HCEC 1CT (cell line): Measurements from ENCODE around the gene SSBP4.
"Not testable (repeated sequence)": the region's sequence is repeated elsewhere in the genome, so short reads cannot be mapped to it uniquely, and the experiment has no call there.

ENCODE experiments used
- DNase-seq: peaks from one replicate; pipeline ENCODE4 v3.0.0-alpha.2; 2017

Gene SSBP4

GRCh38 chr19:18419195-18419698, at the start of gene SSBP4:
Gene SSBP4, plus strand, starts transcription at chr19:18419398. Its CDS starts 251 bp downstream, at chr19:18419649.
- peak; percentile 77 for DNase-seq

DNA sequence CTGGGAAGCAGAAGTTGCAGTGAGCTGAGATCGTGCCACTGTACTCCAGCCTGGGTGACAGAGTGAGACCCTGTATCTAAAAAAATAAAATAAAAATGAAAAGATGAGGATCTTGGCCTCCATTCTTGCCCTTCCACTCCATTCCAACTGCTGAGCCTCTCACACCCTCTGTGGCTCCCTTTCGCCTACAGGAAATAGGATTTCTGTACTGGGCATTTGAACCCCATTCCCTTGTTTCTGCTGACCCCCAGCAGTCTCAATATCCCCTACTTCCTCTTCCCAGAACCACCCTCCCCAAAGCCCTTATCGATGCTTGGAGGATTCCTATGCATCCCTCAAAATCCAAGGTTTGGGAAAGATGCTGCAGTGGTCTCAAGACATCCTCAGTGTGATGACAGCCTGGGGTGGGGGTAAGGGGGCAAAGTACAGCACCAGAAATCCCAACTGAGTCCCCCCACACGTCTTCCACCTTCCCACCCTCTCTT, 45.7 kb upstream of the SSBP4 start:
- DNase-seq = no peak

DNA sequence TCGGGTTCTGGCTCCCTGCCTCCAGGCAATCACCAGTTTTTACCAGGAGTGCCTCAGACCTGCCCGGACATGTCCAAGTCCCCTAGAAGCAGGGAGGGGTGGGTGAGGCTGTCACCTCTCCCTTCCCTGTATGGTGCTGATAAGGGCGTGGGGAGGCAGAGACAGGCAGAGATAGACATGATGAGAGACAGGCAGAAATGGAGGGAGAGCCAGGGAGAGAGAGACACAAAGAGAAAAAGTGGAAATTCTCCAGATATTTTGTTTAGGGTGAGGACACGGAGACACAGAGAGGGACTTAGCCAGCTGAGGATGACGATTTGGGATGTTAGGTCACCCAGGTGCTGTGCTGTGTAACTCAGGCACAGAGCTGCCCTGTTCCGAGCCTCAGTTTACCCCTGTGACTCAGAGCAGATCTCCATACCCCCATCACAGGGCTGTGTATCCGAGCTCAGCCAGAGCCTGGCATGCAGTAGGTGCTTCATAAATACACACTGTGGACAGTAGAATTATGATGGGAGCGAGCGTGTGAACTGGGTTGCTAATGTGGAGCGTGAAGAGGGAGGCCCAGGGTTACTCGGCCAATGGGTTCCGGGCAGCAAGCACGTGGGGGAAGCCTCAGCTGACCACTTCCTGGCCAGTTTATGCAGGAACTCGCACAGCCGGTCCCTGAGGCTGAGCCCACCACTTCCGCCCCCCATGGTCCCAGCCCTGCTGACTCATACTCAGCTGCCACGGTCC, 45.1 kb upstream of the SSBP4 start:
- peak; percentile 99 for DNase-seq

- no peak for DNase-seq
These were observed 42.2 kb upstream of the SSBP4 start for GRCh38 chr19:18377026-18377425.

DNA sequence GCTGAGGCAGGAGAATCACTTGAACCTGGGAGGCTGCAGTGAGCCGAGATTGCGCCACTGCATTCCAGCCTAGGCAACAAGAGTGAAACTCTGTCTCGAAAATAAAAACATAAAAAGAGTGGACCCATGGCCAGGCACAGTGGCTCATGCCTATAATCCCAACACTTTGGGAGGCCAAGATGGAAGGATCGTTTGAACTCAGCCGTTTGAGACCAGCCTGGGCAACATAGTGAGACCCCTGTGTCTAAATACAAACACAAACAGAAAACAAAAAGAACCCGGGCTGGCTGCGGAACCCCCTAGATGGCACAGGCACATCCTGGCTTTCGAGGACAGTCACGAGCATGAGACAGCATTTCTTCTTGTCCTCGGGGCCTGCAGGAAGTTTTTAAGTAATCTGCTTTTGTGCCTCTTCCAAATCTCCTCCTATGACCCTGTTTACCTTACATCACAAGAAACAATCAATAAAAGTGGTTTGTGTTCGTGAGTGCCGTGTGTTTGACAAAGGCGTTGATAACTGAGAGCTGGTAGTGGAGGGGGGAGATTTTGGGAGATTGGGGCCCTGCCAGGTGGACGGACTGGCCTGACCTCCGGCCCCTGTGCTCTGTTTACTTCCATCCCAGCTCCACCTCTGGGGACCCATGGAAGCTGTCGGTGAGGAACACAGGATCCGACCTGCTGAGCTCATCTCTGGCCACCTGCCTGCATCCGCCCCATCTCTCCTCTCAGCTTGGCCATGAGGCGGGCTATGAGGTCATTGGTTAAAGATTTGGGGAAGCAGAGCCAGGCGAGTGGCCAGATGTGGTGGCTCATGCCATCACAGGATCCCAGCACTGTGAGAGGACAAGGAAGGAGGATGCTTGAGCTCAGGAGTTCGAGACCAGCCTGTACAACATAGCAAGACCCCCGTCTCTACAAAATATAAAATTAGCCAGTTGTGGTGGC, 39.1 kb upstream of the SSBP4 start:
- peak; percentile 89 for DNase-seq

DNA sequence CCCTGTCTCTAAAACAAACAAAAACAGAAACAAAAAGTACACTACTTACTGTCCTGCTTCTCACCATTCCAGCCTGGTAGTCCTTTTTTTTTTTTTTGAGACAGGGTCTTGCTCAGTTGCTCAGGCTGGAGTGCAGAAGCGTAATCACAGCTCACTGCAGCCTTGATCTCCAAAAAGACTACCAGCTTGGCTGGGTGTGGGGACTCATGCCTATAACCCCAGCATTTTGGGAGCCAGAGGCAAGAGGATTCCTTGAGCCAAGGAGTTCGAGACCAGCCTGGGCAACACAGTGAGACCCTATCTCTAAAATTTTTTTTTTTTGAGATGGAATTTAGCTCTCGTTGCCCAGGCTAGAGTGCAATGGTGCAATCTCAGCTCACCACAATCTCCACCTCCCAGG, 38.4 kb upstream of the SSBP4 start:
- DNase-seq = no peak

DNA sequence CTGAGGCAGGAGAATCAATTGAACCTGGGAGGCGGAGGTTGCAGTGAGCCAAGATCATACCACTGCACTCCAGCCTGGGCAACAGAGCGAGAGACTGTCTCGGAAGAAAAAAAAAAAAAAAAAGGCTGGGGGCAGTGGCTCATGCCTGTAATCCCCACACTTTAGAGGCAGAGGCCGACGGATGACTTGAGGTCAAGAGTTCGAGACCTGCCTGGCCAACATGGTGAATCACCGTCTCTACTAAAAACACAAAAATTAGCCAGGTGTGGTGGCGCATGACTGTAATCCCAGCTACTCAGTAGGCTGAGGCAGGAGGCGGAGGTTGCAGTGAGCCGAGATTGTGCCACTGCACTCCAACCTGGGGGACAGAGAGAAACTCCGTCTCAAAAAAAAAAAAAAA, 35.6 kb upstream of the SSBP4 start:
- DNase-seq = not testable (repeated sequence)

- DNase-seq = no peak
These were observed 34.4 kb upstream of the SSBP4 start for GRCh38 chr19:18384775-18385174.

DNA sequence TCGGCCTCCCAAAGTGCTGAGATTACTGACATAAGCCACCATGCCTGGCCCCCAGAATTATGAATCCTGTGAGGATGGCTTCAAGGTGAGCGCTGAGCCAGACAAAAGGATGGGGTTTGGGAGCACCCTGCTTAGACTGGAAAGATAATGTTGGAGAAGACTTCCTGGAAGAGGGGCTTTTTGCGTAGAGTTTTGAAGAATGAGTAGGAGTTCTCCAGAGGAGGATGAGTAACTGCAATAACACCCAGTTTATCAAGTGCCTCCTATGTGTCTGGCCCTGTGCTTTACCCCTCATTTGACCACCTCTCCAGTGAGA, 33.9 kb upstream of the SSBP4 start:
- DNase-seq = no peak

- peak; percentile 58 for DNase-seq
These were observed 33.3 kb upstream of the SSBP4 start, which contains the start of gene GDF15 for GRCh38 chr19:18385675-18386542. Gene GDF15, plus strand, starts transcription at chr19:18386158. Its CDS starts 32 bp downstream, at chr19:18386190.

GRCh38 chr19:18386543-18387271, 32.5 kb upstream of the SSBP4 start:
- no peak for DNase-seq

DNA sequence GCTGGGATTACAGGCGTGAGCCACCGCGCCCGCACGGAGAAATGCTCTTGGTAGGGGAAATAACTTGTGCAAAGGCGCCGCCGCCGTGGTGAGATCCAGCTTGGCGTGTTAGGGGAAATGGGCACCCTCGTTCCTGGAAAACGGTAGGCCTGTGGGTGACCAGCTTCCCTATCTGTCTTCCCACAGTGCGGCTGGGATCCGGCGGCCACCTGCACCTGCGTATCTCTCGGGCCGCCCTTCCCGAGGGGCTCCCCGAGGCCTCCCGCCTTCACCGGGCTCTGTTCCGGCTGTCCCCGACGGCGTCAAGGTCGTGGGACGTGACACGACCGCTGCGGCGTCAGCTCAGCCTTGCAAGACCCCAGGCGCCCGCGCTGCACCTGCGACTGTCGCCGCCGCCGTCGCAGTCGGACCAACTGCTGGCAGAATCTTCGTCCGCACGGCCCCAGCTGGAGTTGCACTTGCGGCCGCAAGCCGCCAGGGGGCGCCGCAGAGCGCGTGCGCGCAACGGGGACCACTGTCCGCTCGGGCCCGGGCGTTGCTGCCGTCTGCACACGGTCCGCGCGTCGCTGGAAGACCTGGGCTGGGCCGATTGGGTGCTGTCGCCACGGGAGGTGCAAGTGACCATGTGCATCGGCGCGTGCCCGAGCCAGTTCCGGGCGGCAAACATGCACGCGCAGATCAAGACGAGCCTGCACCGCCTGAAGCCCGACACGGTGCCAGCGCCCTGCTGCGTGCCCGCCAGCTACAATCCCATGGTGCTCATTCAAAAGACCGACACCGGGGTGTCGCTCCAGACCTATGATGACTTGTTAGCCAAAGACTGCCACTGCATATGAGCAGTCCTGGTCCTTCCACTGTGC, 30.9 kb upstream of the SSBP4 start:
- peak; percentile 27 for DNase-seq

GRCh38 chr19:18388960-18389725, 30.1 kb upstream of the SSBP4 start:
- DNase-seq = no peak

- DNase-seq = no peak
These were observed 29.5 kb upstream of the SSBP4 start for GRCh38 chr19:18389726-18390064.

DNA sequence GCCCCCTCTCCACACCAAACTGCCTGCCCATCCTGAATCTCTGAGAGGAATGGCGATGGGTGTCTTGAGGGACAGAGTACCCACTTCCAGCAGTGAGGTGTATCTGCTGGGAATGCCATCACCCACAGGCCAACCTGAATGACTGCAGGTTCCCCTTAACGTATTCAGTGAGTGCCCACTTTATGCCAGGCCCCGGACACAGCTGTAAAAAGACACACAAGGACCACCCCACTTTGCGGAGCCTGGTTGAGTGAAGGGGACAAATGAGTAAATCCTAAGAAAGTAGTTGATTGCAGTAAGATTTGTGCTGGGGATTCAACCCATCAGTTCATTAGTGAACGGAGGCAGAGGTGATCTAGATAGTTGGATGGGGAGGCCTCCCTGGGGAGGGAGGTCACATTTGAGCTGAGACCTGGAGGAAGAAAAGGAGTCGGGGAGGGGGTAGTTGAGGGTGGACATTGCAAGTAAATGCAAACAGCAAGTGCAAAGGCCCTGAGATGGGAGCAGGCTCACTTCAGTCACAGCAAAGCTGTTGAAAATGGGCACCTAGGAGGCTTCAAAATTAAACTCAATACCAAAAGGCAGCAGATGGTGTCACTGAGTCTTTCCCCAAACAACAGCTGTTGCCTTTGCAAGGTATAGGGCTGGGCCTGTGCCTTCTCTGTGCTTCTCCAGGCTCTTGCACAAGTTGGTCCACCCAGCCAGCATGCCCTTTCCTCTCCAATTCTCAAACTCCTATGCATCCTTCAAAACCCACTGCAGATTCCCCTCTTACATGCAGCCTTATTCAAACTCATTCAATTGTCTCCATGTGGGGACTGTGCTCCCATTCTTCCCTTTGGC, 28.9 kb upstream of the SSBP4 start:
- no peak for DNase-seq

DNA sequence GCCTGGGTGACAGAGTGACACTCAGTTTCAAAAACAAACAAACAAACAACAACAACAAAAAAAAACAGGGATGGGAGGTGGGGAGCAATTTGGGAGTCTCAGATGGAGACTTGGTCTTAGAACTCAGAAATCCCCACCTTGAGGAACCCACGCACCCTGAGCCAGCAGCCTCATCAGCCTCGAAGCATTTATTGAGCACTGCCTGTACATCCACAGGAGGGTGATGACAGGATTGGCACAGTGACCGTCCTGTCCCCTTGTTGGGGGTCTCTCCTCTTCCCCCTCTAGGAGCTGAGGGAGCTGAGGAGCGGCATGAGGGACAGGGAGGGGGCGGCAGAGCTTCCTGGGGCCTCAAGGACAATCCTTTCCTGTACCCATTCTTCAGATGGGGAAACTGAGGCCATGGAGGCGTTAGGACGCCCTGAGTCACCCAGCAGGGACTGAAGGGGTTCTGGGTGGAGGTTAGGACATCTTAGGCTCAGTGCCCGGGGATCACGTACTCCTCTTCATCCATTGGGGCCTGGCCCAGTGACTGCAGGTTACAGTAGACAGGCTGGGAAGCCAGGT, 27.6 kb upstream of the SSBP4 start:
- no peak for DNase-seq

GRCh38 chr19:18392417-18392816, 26.8 kb upstream of the SSBP4 start:
- no peak for DNase-seq

- no peak for DNase-seq
These were observed 26.3 kb upstream of the SSBP4 start for GRCh38 chr19:18392926-18393325.

- no peak for DNase-seq
These were observed 25.4 kb upstream of the SSBP4 start for GRCh38 chr19:18393836-18394235.
